ENCODE results near the gene BRAT1.

The BRAT1 gene

DNA sequence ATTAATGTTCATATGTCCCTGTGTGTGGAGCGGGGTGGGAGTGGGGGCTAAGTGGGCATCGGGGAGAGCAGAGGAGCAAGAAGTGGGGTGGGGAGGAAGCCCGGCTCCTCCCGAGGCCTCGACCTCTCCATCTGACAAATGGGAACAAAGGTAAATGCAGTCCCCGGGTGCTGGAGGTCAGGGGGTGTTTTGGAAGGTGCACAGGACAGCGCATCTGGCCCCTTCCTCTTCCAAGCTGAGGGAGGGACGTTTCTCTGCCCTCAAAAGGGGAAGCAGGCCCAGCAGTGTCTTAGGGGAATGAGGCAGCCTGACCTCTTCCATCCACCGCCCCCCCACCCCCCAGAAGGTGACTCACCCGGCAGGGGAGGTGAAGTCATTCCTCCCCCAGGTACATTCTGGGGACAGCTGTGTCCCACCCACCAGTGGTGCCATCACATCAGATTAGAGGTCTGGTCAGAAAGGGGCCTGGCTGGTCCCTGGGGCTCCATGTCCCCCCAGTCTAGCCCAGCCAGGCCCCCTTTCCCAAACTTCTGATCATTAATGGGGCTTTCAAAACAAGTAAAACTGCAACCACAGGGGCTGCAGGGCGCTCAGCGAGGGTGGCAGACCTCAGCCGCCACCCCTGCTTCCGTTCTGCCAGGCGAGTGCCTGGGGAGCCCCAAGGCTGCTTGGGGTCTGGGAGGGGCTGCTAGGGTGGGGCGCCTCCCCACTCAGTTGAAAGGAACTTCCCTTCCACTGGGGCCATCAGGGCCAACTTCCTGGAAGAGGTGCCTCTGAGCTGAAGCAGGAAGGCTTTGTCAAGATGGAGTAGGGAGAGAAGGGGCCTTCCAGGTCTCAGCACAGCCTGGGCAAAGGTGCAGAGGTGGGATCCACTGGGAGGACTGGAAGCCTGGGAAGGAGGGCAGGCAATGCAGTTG lies 25.0 kb downstream of the BRAT1 start:
- DNase-seq, result no peak
- H3K9me3 ChIP-seq (replicated peaks; ENCODE audit: insufficient read depth, low read length), result no peaks in the 10 kb centered on the region
- no peaks in the 10 kb centered on the region for H3K4me1 ChIP-seq (ENCODE audit: low read length)
- no peaks in the 10 kb centered on the region for H3F3A ChIP-seq (ENCODE audit: insufficient read depth, low read length)
- no peaks in the 10 kb centered on the region for H3K36me3 ChIP-seq (replicated peaks; ENCODE audit: insufficient read depth, low read length)
- H3K27ac ChIP-seq (ENCODE audit: low read length), result no peak overlapping the region
- H3K4me3 ChIP-seq (ENCODE audit: low read length), result no peak overlapping the region
- peaks cover 34% of the 10 kb centered on the region for H3K27me3 ChIP-seq (replicated peaks; ENCODE audit: insufficient read depth, low read length)
- H3K4me2 ChIP-seq (ENCODE audit: low read depth, low read length), result no peak overlapping the region
- H2AFZ ChIP-seq (ENCODE audit: low read length), result no peak overlapping the region
- TF ChIP-seq EZH2phosphoT487 (IDR thresholded peaks at IDR 0.05; ENCODE audit: low read length) (no peak), EZH2 (optimal IDR thresholded peaks at IDR 0.05; ENCODE audit: low read depth, low read length) (no peak)
- TF ChIP-seq, protein P1, sequence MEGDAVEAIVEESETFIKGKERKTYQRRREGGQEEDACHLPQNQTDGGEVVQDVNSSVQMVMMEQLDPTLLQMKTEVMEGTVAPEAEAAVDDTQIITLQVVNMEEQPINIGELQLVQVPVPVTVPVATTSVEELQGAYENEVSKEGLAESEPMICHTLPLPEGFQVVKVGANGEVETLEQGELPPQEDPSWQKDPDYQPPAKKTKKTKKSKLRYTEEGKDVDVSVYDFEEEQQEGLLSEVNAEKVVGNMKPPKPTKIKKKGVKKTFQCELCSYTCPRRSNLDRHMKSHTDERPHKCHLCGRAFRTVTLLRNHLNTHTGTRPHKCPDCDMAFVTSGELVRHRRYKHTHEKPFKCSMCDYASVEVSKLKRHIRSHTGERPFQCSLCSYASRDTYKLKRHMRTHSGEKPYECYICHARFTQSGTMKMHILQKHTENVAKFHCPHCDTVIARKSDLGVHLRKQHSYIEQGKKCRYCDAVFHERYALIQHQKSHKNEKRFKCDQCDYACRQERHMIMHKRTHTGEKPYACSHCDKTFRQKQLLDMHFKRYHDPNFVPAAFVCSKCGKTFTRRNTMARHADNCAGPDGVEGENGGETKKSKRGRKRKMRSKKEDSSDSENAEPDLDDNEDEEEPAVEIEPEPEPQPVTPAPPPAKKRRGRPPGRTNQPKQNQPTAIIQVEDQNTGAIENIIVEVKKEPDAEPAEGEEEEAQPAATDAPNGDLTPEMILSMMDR (IDR thresholded peaks at IDR 0.05; ENCODE audit: low read length), result no peak
- no peaks in the 10 kb centered on the region for H3K79me2 ChIP-seq (ENCODE audit: low read length)
- no peaks in the 10 kb centered on the region for H4K20me1 ChIP-seq (ENCODE audit: insufficient read depth, low read length)
- H3K9me2 ChIP-seq (replicated peaks; ENCODE audit: insufficient read depth, low read length), result no peaks in the 10 kb centered on the region
- no peak overlapping the region for H3K9ac ChIP-seq (ENCODE audit: low read length)

DNA sequence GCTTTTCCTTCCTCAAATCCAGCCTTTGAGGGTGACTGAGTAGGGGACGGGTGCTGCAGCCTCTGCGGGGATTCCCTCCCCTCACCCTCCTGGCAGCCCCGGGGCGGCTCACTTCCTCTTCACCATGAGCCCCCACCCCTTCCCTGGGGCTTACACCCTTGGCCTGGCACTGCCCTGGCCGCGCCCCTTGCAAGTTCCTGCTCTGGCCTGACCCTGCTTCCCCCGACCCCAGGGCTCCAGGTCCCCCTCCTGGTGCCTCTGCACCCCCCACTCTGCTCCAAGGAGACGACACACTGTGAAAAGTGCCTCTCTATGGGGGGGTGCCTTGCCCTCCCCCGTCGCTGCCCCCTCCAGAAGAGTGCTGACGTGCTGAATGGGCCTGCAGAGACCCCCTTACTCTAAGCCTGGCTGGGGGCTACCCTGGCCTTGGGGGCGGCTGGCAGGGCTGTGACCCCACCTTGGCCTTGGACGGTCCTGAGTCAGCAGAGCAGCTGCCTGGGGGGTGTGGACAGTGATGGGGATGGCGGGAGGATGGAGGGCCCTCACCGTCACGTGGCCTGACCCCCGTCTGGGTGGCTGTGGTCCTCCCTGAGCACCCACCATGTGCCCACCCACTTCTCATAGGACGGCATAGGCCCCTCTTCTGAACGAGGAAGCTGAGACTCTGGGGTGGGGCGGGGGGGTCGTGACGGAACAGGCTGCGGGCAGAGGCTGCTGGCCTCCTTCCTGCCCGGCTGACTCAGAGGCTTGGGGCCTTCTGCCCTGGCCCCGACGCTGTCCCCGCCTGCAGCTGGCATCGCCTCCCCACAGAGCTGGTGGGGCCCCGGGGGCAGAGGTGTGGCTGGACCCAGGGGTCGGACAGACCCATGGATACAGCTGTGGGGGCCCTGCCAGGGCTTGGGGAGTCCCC lies 25.9 kb downstream of the BRAT1 start:
- peaks cover 43% of the 10 kb centered on the region for H3K27me3 ChIP-seq (replicated peaks; ENCODE audit: insufficient read depth, low read length)
- H3K27ac ChIP-seq (ENCODE audit: low read length), result no peak overlapping the region
- no peaks in the 10 kb centered on the region for H3F3A ChIP-seq (ENCODE audit: insufficient read depth, low read length)
- DNase-seq, result no peak
- H3K79me2 ChIP-seq (ENCODE audit: low read length), result no peaks in the 10 kb centered on the region
- no peaks in the 10 kb centered on the region for H3K4me1 ChIP-seq (ENCODE audit: low read length)
- no peak overlapping the region for H3K9ac ChIP-seq (ENCODE audit: low read length)
- no peak overlapping the region for H3K4me3 ChIP-seq (ENCODE audit: low read length)
- no peaks in the 10 kb centered on the region for H3K36me3 ChIP-seq (replicated peaks; ENCODE audit: insufficient read depth, low read length)
- no peaks in the 10 kb centered on the region for H3K9me3 ChIP-seq (replicated peaks; ENCODE audit: insufficient read depth, low read length)
- no peak for TF ChIP-seq EZH2phosphoT487 (IDR thresholded peaks at IDR 0.05; ENCODE audit: low read length)
- no peak for TF ChIP-seq EZH2 (optimal IDR thresholded peaks at IDR 0.05; ENCODE audit: low read depth, low read length)
- TF ChIP-seq, protein P1 (IDR thresholded peaks at IDR 0.05; ENCODE audit: low read length), result no peak
- H2AFZ ChIP-seq (ENCODE audit: low read length), result no peak overlapping the region
- no peaks in the 10 kb centered on the region for H4K20me1 ChIP-seq (ENCODE audit: insufficient read depth, low read length)
- H3K4me2 ChIP-seq (ENCODE audit: low read depth, low read length), result no peak overlapping the region
- H3K9me2 ChIP-seq (replicated peaks; ENCODE audit: insufficient read depth, low read length), result no peaks in the 10 kb centered on the region

DNA sequence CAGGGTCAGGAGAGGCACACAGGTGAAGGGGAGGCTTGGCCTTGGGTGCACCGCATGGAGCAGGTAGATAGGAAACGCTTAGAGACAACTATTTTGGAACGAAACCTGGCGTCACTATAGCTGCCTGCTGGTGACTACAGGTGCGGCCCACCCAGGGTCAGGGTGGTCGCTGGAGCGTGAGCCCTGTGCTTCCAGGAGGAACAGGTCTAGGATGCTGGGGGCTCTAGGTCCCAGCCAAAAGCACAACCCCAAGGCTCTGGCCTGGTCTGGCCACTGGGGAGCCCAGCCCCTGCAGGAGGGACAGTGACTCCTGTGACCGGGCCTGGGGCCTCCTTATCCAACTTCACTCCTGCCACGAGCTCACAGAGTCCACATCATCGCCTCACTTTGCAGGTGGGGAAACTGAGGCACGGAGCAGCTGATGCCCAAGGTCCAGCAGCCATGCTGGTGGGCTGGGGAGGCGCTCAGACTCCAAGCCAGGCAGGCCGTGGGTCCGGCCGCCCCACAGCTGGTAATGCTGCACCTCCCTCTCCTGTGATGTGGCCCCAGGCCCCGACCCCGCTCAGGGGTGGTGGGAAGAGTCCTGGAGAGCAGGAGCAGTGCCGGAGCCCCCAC lies 26.7 kb downstream of the BRAT1 start:
- no peak overlapping the region for H3K4me3 ChIP-seq (ENCODE audit: low read length)
- no peaks in the 10 kb centered on the region for H3K9me3 ChIP-seq (replicated peaks; ENCODE audit: insufficient read depth, low read length)
- peaks cover 52% of the 10 kb centered on the region for H3K27me3 ChIP-seq (replicated peaks; ENCODE audit: insufficient read depth, low read length)
- H3K4me2 ChIP-seq (ENCODE audit: low read depth, low read length), result no peak overlapping the region
- no peak for DNase-seq
- TF ChIP-seq, protein P1 (IDR thresholded peaks at IDR 0.05; ENCODE audit: low read length), result no peak
- no peak for TF ChIP-seq EZH2 (optimal IDR thresholded peaks at IDR 0.05; ENCODE audit: low read depth, low read length)
- H4K20me1 ChIP-seq (ENCODE audit: insufficient read depth, low read length), result no peaks in the 10 kb centered on the region
- no peaks in the 10 kb centered on the region for H3K4me1 ChIP-seq (ENCODE audit: low read length)
- H3K36me3 ChIP-seq (replicated peaks; ENCODE audit: insufficient read depth, low read length), result no peaks in the 10 kb centered on the region
- no peak overlapping the region for H3K9ac ChIP-seq (ENCODE audit: low read length)
- H3F3A ChIP-seq (ENCODE audit: insufficient read depth, low read length), result no peaks in the 10 kb centered on the region
- no peaks in the 10 kb centered on the region for H3K79me2 ChIP-seq (ENCODE audit: low read length)
- H3K27ac ChIP-seq (ENCODE audit: low read length), result no peak overlapping the region
- no peak overlapping the region for H2AFZ ChIP-seq (ENCODE audit: low read length)
- no peaks in the 10 kb centered on the region for H3K9me2 ChIP-seq (replicated peaks; ENCODE audit: insufficient read depth, low read length)
